ENCODE measurements around the gene CFAP100.

Gene CFAP100

DNA sequence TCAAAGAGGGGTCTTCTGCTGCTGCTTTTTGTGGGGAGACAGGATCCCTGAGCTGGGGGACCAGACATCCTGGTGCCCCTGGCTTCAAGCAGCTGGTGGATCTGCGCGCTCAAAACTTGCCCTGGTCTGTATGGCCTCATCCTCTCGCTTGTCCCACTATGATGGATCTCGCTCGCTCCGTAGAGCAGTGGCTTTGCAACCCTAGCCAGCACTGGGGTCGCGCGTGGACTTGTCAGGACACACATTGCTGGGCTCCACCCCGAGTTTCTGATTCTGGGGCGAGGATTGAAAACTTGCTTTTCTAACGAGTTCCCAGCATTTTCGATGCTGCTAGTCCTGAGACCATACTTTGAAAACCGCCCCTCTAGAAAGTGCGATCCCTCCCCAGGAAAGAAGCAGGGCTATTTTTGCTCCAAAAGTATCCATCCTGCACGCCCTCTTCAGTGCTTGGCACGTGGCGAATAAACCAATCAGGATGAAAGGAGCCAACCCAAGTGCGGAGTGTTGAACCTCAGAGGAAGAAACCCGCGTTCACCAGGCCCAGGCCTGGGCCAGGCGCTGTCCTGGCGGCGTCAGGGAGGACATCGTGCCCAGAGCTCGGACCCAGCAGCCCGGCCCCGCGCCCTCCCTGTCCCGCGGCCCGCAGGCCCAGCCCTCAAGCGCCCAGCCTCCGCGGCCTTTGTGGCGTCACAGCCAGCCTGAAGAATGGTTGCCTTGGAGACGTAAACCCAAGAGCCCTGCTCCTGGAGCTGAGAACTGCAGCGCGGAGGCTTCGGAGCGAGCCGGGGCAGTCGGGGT is at the start of gene CFAP100:
Gene CFAP100 (plus strand): TSS at position 731 of the 798 bp plus-strand sequence. CDS start 1,092 bp downstream, outside the sequence.
- no peak for DNase-seq

DNA sequence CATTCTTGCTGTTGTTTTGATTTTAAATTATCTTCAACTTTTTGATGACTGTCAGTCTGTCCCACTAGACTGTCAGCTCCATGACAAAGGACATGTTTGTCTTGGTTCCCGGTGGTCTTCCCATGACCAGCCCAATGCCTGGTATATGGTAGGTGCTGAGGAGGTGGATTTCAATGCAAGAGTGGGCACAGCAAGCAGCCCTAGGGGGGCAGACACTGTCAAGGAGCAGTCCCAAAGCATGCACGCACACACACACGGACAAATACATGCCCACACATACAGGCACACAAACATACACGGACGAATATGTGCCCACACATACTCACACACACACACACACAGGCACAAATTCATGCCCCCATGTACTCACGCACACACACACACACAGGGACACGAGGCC is 49.5 kb upstream of the CFAP100 start:
- DNase-seq: no peak

DNA sequence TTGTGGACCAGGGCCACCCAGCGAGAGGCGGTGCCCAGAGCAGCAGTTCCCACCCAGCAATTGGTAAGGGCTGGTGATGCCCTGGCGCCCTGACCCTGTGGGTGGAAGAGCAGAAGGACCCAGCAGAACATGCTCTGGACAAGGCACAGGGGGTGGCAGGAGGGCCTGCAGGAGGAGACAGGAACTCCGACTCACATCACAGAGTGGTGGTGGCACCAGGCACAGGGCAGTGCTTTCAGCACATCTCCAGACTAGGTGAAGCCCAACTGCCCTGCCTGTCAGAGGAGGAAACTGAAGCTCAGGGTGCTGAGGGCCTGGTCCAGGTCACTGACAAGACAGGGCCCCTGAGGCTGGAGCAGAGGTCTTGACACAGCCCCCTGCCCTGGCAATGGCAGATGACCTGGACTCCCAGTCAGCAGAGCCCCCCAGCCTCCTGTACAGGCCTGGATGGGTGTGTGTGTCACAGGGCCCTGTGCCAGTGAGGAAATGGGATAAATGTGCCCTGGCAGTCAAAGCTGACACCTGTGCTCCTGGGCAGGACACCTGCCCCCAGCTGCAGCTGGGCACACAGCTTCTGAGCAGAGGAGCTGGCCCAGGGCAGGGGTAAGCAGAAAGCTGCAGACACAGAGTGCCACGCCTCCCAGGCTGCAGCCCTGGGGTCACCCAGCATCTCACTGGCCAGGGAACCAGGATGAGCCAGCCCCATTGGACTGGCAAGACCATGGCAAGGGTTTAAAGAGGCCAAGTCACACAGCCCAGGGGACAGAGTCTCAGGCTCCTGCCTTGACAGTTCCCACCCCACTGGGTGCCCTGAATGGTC is 48.9 kb upstream of the CFAP100 start:
- no peak for DNase-seq

DNA sequence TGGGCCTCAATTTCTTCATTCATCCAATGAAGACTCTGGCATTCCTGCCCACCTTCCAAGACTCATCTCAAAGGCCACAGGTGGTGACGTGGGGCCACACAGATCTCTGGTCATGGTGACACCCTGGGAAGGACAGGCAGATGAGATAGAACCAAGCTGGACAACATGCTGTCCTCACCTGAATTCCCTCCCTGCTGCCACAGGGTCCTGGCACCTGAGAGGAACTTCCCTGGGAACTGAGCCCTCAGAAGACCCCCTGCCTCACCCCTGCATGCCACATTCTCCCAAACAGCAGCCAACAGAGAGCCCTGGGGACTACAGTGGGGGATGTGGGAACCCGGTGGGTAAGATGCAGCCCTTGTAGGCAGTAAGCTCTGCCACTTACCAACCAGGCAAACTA is 48.2 kb upstream of the CFAP100 start:
- DNase-seq: no peak

DNA sequence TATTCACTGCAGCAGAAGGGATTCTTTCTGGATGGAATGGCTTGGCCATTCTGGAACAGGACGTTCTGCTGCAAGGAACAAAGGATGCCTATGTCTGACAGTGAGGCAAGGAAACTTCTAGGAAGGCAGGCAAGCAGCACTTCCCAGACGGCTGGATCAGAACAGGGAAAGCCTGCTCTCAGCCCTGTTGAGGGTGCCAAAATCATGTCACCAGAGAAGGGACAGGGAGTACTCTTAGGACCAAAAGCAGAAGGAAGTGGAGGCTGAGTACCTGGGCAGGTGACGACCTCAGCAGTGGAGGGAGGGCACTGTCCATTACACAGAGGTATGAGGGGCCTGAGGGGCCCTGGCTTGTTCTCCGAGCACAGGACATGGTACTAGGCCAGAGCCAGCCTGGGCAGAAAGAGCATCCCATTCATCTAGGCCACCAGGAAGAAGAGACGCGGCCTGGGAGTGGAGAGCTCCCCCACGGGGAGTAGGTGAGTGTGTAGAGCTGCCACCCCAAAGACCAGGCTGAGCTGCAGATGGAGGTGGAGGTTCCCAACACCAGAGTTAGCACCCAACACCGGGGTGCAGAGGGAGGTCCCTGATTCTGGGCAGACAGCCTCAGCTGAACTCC is 47.1 kb upstream of the CFAP100 start:
- DNase-seq: no peak

DNA sequence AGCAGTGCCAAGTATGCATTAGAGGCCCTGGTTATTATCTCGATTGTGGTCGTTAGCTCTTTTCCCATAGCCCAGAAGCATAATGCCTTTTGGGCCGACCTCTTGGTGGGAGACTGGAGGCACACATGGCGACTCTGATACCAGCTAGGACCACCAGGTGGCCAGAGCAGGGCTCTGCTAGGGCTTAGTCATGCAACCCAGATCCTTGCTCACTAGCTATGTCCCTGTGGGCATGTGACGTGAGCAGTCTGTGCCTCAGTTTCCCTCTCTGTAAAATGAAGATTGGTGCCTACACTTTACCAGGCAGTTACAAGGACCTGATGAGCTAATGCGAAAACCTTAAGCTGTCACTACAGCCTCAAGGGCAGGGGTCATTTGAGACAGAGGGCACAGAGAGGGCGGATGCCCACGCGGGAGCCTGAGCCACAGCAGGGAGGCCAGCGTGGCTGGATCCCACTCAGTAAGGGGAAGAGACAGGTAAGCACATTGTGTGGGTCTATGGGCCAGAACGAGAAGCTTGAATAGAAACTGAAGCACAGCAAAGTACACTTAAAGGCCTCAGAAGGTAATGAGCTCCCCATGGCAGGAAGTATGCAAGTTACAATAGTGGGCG is 46.3 kb upstream of the CFAP100 start:
- no peak for DNase-seq

DNA sequence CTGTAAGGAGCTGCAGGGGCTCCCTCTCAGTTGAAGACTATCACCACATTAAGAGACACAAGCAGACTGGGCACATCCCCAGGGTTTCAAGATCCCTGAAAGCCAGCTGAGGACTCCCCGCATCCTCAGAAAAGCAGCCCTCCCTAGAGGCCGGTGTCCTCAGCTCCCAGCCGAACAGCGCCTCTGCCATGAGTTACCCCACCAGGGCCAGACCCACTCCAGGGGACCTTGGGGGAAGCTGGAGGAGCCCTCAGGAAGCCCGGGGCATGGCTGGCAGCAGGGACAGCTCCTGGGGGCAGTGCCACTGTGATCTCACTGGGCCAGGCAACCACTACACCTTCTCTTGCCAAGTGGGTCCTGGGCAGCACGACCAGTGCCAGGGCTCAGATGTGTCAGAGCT is 45.6 kb upstream of the CFAP100 start:
- no peak for DNase-seq

DNA sequence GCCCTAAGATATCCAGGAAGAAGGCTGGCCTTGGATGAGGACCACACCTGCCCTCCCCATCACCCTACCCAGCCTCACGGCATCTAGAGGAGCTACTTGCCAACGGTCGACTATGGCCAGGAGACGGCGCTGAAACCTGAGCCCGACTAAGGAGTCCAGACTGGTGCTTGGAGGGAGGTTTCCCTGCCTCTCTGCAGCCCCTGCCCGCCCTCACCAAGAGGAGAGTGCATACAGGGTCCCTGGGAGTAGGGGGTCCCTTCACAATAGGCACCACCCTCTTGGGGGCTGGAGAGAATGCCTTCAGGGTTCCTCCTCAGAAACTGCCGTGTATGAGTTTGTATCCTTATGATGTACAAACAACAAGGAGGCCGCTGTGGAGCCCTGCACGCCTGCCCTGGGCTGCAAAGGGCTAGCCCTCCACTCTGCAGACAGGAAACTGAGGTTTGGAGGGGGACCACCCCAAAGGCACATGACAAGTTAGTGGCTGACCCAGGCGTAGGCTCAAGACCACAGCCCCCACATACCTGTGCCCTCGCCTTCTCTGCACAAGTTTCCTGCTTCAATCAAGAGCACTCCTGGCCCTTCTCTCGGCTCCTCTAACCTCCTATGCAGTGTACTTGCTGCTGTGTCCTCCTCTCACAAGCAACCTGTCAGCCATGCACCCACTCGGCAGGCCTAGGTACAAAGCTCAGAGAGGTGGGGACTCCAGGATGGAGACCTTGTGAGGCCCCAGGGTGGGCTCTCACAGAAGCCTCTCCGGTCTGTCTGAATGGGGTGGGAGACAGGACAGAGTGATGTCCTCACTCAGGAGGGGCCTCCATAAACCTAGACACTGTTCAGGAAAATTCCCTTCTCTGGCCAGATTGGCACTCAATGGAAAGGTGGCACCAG is 44.9 kb upstream of the CFAP100 start:
- no peak for DNase-seq

DNA sequence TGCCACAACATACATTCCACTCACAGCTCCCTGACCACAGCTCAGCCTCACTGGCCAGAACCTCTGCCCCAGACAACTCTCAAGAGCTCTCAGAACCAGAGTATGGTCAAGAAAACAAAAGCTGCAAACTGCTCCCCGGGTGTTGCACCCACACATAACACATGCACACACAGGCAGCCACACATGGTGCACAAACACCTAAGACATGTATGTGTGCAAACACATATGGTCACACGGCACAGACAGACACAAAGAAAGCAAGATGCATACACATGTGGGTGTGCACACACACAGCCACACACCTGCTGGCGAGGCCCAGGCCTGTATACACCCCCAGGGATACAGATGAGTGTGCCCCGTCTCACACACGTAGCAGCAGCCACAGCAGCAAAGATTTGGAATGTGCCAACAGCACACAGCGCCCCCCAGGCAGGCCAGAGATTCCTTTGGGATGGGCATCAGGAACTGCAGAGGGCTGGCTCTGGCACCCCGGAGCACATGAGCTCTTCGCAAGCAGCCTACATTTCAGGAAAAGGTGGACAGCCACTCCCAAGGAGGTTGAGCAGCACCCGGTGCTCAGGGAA is 44.1 kb upstream of the CFAP100 start:
- no peak for DNase-seq

DNA sequence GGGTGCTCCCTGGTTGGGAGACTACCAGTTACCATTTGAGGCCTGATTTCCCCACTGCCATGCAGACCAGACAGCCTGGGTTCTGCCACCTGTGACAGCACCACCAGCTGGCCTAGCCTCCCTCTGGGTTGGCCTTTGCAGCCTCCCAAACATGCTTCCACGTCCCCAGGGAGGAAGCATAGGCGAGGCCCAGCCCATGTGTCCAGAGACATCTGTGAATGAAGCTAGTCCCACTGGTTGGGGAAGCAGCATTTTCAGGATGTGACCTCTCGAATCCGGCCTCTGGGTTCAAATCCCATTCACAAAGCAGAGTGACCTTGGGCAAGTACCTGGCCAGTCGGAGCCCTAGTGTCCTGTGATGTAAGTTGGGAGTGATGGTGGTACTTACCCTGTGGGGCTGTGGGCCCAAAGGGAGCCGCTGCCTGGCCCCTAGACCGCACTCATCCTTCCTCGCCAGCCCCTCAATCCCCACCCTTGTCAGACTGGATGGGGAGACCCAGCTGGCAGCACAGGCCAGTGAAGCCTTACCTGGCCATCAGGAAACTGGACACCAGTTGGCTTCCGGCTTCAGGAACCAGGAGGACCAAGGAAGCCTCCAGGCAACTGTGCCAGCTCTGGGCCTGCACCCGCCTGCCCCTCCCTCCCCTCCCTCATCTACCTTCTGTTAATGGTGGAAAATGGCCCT is 43.5 kb upstream of the CFAP100 start:
- DNase-seq: no peak

DNA sequence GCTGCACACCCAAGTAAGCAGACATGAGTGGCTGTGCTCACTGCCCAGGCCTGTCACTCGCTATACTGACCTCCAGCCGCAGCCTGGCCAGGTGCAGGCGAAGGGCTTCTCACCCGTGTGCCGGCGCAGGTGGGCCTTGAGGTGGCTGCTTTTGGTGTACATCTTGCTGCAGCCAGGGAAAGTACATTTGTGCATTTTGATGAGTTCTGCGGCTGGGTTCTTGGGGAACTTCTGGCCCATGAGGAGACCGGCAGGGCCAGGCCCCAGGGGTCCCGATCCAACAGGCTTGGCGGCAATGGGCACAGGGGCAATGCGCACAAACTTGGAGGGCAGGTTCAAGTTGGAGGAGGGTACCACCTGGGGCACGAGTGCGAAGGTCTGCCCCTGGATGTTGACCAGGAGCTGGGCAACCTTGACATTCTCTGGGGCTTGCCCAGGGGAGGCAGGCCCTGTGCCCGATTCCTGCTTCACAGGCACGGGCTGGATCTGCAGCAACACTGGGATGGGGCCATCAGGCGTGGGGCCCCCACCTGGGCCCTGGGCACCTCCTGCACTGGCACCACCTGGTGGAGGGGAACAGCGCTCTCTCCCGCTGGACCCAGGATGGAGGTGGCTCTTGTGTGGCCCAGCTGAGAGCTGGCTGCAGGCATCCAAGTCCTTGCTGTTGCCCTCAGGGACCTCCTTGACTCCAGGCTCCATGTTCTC is 42.8 kb upstream of the CFAP100 start:
- DNase-seq: no peak

DNA sequence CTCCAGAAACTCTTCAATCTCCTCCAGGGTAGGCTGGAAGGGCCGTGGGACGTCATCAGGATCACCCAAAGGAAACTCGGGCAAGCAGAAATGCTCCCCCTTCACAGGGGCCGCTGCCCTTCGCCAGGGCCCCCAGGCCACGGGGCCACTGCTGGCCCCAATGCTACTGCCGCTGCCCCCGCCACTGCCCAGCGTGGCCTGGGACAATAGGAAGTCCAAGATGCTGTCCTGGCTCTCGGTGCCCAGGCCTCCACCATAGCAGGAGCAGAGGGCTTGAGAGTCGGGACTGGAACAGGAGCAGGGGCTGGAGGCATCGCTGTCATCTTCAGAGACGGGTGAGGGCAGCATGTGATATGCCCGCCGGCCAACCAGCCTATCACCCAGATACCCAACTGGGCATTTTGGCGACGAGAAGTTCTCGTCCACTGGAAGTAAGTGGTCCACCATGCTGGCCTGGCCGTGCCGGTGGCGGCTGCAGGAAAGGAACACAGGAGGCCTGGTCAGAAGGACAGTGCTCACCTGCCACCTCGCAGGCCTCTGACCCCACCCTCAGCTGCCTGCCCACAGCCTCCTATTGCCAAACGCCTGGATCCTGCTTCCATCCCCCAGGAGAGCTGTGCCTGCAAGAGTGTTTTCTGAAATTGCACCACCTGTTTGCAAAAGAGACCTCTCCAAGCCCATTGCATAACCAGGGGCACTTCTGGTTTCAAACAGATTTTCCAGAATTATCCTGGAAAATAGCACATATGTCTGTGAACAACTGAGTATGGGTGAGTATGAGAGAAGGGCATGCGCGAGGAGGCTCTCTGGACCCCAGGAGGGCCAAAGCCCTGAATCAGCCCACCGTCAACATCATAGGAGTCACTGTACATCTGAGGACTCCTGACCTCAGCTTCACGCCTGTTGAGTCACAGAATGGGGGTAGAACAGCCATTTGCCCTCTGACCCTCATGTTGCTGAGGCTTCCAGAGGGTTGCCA is 41.9 kb upstream of the CFAP100 start:
- no peak for DNase-seq

DNA sequence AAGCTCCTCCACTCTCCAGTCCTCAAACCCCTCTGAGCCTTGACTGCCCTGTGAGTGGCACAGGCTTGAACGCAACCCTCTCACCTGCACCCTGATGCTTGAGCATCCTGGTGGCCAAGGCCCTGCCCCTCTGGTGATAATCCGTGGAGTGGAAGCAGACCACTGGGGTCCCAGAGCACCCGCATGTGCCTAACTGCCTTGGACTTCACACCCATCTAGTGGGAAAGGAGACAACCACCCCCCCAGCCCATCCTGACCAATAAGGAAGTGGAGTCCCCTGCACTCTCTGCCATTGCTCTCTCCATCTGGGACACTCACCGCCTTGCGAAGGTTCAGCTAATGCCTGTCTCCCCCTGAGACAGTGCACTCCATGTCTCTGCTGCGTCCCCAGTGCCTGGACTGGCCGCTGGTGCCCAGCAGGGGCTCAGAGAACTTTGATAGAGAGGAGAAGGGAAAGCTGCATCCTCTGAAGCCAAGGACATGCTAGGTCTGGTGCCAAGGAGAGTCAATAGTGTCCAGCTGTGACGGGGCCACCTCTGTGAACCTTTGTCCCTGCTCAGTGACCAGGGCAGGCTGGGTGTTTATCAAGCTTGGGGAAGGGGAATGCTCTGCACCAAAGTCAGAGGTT is 40.9 kb upstream of the CFAP100 start:
- no peak for DNase-seq

DNA sequence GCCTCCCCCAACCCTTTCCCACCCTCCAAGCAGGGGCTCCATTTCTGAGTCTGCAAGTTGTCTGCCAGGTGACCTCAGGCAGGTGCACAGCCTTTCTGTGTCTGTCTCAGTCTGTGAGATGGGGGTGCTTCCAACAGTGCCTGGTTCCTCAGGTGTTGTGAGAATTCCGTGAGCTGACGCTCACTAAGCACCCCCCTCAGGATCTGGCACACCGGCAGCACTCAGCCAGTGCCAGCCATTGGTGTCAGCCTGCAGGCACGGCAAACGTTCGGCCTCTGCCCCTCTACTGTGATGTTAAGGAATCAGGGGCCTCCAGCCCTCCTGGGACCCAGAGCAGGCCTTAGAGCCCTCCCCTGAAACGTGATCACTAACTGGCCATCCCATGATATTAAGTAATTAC is 39.9 kb upstream of the CFAP100 start:
- DNase-seq: no peak

DNA sequence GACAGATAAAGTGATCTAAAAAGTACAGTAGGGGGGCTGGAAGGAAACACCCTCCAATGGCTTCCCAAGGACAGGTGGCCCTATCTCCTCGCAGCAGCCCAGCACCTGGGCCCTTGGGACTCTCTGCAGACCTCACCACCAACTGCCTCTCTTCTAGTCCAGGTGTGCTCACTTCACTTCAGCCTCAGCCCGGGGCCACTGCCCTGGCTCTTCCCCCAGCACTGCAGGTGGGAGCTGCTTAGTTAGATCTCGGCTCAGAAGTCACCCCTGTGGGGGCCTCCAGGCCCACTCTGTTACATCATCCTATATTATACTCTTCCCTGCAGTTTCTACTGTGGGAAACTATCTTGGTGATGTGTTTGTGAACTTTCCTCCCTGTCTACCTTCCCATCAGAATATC is 39.5 kb upstream of the CFAP100 start:
- DNase-seq: no peak

DNA sequence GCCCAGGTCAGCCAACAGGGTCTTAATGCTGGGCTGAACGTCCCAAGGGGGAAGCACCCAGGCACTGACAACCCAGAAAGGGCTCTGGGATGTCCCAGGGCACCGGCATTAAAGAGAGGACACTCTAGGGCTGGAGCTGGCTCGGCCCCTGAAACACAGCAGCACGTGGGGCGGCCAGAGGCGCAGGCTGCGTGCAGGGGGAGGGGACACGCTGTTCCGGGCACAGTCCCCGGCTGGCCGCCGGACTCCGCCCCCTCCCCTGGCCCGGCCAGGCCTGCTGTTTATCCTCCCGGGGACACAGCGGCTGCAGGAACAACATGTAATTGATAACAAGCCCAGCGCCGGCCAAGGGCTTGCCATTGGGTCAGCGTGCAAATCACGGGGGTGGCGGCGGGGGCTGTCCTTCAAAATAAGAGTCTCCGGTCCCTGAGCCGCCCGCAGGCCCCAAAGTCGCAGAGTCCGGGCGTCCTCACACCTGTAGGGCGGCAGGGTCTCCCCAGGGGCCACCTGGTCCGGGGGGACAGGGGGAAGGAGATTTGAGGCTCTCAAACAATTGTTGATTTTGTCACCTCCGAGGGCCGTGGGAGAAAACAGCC is 38.8 kb upstream of the CFAP100 start:
- no peak for DNase-seq

DNA sequence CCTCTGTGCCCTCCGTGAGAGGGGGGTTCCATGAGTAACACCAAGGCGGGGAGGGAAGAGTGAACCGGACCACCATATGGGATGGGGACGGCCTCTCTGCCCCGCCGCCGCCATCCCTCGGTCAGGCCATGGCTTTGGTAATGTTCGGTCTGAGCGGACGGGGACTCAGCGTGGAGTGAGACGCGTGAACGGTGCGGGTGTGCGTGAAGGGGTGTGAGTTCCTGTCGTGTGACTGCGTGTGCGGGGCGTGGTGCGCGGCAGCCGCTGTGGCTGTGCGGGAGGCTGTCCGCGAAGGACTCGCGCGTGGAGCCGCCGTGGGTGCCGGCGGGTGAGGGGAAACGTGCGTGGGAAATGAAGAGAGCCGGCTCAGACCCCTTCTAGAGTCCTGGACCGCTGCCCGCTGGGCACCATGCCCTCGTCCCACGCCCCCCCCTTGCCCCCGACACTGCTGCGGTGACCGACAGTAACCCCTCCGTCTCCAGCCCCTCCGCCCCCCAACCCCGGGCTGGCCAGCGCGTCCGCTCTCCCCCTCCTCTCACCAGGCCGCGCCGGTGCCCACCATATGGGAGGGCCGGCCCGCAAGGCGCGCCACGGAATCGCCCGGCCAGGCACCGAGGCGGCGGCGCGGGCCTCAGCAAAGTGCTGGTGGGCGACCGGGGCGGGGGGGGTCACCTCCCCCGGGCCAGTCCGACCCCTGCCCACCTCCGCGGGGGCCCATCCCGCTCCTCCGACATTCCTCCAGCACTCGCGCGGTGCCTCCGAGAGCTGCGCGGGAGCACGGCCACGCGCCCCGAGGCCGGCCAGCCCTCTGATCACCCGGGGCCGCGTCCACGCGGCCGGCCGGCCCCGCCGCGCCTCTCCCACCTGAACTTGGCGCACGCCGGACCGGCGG is 38.1 kb upstream of the CFAP100 start:
- no peak for DNase-seq

Measured in kidney glomerular epithelial cell (primary cell).